Calu3 (cell line): ENCODE measurements around the gene BMP6. TPM values are rescaled to one million over a fixed set of nuclear protein-coding genes. Genes with fewer than 3 reads are reported as not detected.

Source experiments
- BruUV-seq: library from RNA; stranded (reverse); fragments of 400-500 nt; replicated peaks from 2 replicates; lab custom pipeline; 2021; lab: Mats Ljungman, UMichigan
- CTCF ChIA-PET: fragments of 300-600 bp; sonication (Branson Sonifier 250); formaldehyde crosslinking; loops from one replicate; lab custom pipeline; 2022; ENCODE audit warnings: antibody characterized with exemption; lab: Charles Lee
- DNase-seq: peaks from one replicate; pipeline ENCODE4 v3.0.0; 2022
- H3K27ac Mint-ChIP-seq: one replicate; pipeline ENCODE4 v1.8.0; 2022; ENCODE audit warnings: mixed read lengths; ENCODE audit not compliant: unreplicated experiment
- H3K27me3 Mint-ChIP-seq: one replicate; pipeline ENCODE4 v1.8.0; 2022; ENCODE audit warnings: mixed read lengths; ENCODE audit not compliant: unreplicated experiment
- H3K36me3 Mint-ChIP-seq: one replicate; pipeline ENCODE4 v1.8.0; 2022; ENCODE audit warnings: mild to moderate bottlenecking, moderate library complexity, mixed read lengths; ENCODE audit not compliant: insufficient read depth, unreplicated experiment
- H3K4me1 Mint-ChIP-seq: one replicate; pipeline ENCODE4 v1.8.0; 2022; ENCODE audit warnings: mild to moderate bottlenecking, low read depth, mixed read lengths; ENCODE audit not compliant: unreplicated experiment
- H3K4me3 Mint-ChIP-seq: one replicate; pipeline ENCODE4 v1.8.0; 2022; ENCODE audit warnings: mild to moderate bottlenecking, low read depth, moderate library complexity, mixed read lengths; ENCODE audit not compliant: unreplicated experiment
- H3K9me3 Mint-ChIP-seq: one replicate; pipeline ENCODE4 v1.8.0; 2022; ENCODE audit warnings: low read depth, mixed read lengths; ENCODE audit not compliant: unreplicated experiment
- intact Hi-C: fragments of 100-400 bp; cut with micrococcal nuclease; formaldehyde crosslinking; loops from one replicate; pipeline ENCODE4 v1.10.0; 2022; ENCODE audit not compliant: unreplicated experiment
- total RNA-seq: library from RNA; stranded (reverse); gene quantifications from 2 replicates; pipeline ENCODE4 v1.2.3, GENCODE V29; 2022
- TF ChIP-seq, protein P1 (sequence below): fragments of 200-600 bp; IDR thresholded peaks from one replicate; pipeline ENCODE4 v1.8.0; 2022; ENCODE audit warnings: antibody characterized with exemption; ENCODE audit not compliant: unreplicated experiment

The BMP6 gene
- total RNA-seq, 1 experiment from 2014 or later, result 0.17 TPM

GRCh38 chr6:7909323-7910276 is 183.7 kb downstream of the BMP6 start:
- peaks cover 8% of the 10 kb centered on the region for H3K4me1 Mint-ChIP-seq
- H3K9me3 Mint-ChIP-seq, result no peaks in the 10 kb centered on the region
- BruUV-seq, result no TSS peak
- peak; percentile 58 for DNase-seq
- TF ChIP-seq, protein P1, sequence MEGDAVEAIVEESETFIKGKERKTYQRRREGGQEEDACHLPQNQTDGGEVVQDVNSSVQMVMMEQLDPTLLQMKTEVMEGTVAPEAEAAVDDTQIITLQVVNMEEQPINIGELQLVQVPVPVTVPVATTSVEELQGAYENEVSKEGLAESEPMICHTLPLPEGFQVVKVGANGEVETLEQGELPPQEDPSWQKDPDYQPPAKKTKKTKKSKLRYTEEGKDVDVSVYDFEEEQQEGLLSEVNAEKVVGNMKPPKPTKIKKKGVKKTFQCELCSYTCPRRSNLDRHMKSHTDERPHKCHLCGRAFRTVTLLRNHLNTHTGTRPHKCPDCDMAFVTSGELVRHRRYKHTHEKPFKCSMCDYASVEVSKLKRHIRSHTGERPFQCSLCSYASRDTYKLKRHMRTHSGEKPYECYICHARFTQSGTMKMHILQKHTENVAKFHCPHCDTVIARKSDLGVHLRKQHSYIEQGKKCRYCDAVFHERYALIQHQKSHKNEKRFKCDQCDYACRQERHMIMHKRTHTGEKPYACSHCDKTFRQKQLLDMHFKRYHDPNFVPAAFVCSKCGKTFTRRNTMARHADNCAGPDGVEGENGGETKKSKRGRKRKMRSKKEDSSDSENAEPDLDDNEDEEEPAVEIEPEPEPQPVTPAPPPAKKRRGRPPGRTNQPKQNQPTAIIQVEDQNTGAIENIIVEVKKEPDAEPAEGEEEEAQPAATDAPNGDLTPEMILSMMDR, result no peak
- H3K4me3 Mint-ChIP-seq, result peak overlapping the region; percentile 88
- H3K27ac Mint-ChIP-seq, result peak overlapping the region; percentile 27
- CTCF ChIA-PET, result interaction anchor here (0.5 kb wide), 1 partner anchor 235 kb away, joined by 3 read pairs; no protein-coding TSS in a partner anchor
- no peaks in the 10 kb centered on the region for H3K27me3 Mint-ChIP-seq
- H3K36me3 Mint-ChIP-seq, result peaks cover 20% of the 10 kb centered on the region
- intact Hi-C loops, result loop anchor here (5.0 kb wide), 1 partner anchor 68 kb away; no protein-coding TSS in a partner anchor

DNA sequence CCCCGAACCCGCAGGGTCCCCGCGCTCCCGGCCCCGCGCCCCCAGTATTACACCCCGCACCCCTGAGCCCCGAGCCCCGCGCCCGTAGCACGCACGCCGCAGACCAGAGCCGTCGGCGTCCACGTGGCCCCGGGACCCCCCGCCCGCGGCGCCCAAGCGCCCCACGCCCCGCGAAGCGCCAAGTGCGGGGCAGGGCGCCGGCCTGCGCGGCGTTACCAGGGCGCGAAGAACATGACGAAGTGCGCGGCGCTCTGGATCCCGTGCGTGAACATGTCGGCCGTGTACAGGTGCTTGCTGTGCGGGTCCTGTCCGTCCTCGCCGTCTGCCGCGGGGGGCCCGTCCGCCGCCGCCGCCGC is 184.4 kb downstream of the BMP6 start:
- Mint-ChIP-seq H3K27ac (no peak overlapping the region), H3K9me3 (no peaks in the 10 kb centered on the region), H3K4me3 (peak overlapping the region; percentile 88), H3K4me1 (peaks cover 8% of the 10 kb centered on the region), H3K36me3 (peaks cover 15% of the 10 kb centered on the region), H3K27me3 (no peaks in the 10 kb centered on the region)
- no peak for DNase-seq
- intact Hi-C loops, result loop anchor here (5.0 kb wide), 1 partner anchor 67 kb away; no protein-coding TSS in a partner anchor
- TF ChIP-seq, protein P1, result no peak
- no TSS peak for BruUV-seq
- CTCF ChIA-PET, result no interaction called here

GRCh38 chr6:7910654-7911344 is 184.9 kb downstream of the BMP6 start, which contains the start of gene TXNDC5:
TSS of gene TXNDC5 (minus strand) at chr6:7910788. CDS start at chr6:7910776, 12 bp downstream.
- peak within 1 kb of the TSS; percentile 27 for H3K27ac Mint-ChIP-seq

DNA sequence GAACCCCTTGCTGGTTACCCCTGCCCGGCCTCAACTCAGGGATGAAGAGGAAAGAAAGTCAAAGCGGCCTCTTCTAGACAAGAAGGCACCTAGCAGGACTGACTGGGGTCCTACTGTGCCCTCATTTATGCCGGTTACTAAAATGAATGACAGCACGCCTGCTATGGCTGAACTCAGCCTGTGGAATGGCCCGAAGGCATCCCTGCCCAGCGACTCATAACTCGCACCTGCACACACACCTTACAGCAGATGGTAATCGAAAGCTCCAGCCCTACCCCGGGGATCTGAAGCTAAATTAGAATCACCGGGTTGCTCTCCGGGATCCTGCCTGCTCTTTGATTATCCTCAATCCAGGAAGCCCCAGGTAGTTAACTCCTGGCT is 185.4 kb downstream of the BMP6 start:
- Mint-ChIP-seq H3K27me3 (no peaks in the 10 kb centered on the region), H3K9me3 (no peaks in the 10 kb centered on the region), H3K27ac (no peak overlapping the region), H3K4me1 (peaks cover 8% of the 10 kb centered on the region), H3K4me3 (peak overlapping the region; percentile 78), H3K36me3 (peaks cover 15% of the 10 kb centered on the region)
- TF ChIP-seq, protein P1, result no peak
- DNase-seq, result no peak
- intact Hi-C loops, result loop anchor here (5.0 kb wide), 1 partner anchor 66 kb away; no protein-coding TSS in a partner anchor
- CTCF ChIA-PET, result no interaction called here
- no TSS peak for BruUV-seq

More at GRCh38 chr6:7910654-7911344, 184.9 kb downstream of the BMP6 start, which contains the start of gene TXNDC5:
- BruUV-seq, result no TSS peak
- CTCF ChIA-PET, result no interaction called here
- H3K9me3 Mint-ChIP-seq, result no peaks in the 10 kb centered on the region
- H3K27me3 Mint-ChIP-seq, result no peaks in the 10 kb centered on the region
- intact Hi-C loops, result loop anchor here (5.0 kb wide), 1 partner anchor 67 kb away; no protein-coding TSS in a partner anchor
- peak; percentile 76 for DNase-seq
- peak within 1 kb of the TSS; percentile 88 for H3K4me3 Mint-ChIP-seq
- peaks cover 8% of the 10 kb centered on the region for H3K4me1 Mint-ChIP-seq
- peaks cover 15% of the 10 kb centered on the region for H3K36me3 Mint-ChIP-seq
- TF ChIP-seq, protein P1, result no peak
